ENCODE results near the gene KCNK15. TPM values are rescaled to one million over a fixed set of nuclear protein-coding genes. Genes with fewer than 3 reads are reported as not detected.
A peak's percentile ranks its signal among the peaks of the same experiment; 100 is the strongest.

The KCNK15 gene
- total RNA-seq, 1 donor from 2014 or later: not detected

DNA sequence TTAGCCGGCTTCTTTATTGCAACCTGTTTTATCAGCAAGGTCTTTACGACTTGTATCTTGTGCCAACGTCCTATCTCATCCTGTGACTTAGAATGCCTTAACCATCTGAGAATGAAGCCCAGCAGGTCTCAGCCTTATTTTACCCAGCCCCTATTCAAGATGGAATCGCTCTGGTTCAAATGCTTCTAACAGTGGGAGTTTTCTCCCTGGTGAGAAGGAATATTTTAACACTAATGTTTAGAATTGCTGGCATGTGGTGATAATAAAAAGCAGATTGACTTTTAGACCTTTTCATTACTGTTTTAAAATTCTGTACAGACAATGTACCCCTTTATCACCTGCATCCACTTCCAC is 9.9 kb upstream of the KCNK15 start:
- no peak for DNase-seq (ENCODE audit: low read depth)

DNA sequence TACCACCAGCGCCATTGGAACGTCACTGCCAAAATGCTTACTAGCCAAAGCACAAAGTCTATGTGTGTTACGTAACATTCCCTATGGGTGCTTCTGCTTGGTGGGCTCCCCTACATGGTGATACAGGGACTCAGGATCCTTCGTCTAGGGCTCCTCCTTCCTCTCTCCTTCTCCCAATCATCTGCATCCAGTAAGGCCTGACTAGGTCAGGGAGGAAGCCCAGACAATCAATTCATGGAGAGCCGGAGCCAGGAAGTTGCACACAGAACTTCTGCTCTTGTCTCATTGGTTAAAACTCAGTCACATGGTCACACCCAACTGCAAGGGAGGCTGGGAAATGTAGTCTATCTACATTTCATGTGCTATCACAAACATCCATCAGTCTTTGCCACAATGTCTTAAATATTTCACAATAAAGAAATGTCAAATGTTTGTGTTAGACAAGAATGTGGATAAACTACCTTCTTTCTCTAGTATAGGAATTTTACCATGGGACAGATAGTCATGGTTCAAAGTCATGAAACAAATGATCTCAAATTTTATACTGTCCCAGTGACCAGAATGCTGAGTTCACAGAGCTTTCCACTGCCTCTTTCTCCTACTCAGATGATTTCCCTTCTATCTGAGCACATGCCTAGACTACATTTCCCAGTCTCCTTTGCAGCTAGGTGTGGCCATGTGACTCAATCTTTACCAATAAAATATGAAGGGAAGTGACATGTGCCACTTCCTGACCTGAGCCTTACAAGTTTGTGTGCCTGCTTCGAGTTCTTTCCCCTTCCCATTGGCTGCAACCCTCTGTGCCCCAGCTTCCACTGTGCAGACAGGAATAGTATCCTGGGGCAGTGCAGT is 9.3 kb upstream of the KCNK15 start:
- peak; percentile 46 for DNase-seq (ENCODE audit: low read depth)

DNA sequence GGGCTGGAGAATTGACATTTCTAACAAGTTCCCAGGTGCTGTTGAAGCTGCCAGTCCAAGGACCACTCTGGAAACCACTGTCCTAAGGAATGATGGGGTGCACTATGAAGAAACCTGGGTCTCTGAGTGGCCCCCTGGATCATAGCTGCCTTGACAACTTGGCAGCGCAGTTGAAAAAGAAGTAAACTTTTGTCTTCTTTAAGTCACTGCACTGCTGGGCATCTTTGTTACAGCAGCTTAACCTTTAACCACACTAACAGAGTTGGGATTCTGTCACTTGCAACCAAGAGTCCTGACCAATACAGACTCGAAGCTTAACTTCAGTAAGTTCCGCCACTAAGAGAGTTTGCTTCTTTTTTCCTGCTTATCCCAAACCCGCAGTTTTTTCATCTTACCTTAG is 8.5 kb upstream of the KCNK15 start:
- no peak for DNase-seq (ENCODE audit: low read depth)

DNA sequence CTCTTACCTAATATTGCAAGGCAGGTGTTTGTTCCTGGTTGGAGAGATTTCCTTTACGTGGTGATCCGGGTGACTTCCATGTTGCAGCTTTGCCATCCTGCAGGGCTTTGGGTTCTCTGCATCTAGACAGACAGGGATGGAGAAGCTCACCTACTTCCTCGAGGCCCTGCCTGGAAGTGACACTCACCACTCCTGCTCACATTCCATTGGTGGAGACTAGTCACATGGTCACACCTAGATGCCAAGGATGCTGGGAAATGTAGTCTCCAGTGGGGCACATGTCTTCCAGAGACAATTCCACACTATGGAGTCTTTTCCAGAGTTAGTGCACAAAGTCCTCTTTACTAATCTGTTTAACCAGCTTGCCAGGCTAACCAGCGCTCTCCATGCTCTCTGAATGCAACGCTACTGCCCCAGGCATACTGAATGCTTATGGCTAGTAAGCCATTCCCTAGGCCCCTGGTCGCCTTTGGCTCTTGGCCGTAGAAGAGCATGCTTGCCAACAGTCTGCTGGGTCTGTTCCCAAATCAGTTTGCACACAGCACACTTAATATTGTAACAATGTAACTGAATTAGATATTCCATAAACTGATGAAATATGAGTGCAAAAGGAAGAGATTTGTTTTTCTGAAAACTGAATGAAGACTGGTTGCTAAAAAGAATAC is 6.7 kb upstream of the KCNK15 start:
- DNase-seq (ENCODE audit: low read depth): peak; percentile 42

DNA sequence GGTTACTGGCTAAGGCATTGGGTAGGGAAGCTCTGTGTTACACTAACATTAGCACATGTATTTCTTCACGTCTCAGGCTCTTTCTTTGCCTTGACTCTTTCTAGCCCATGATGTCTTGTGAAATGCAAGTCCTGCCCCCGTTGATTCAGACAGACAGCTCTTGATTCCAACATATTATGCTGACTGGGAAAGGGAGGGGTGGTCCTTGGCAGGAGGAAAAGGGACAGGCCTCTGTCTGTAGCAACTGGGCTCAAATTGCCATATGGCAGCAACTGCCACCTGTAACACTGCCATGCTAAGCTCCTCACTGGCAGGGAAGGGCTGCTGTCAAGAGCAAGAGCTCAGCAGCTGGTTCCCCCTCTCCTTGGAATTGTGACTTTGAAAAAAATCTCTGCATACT is 5.7 kb upstream of the KCNK15 start:
- no peak for DNase-seq (ENCODE audit: low read depth)

DNA sequence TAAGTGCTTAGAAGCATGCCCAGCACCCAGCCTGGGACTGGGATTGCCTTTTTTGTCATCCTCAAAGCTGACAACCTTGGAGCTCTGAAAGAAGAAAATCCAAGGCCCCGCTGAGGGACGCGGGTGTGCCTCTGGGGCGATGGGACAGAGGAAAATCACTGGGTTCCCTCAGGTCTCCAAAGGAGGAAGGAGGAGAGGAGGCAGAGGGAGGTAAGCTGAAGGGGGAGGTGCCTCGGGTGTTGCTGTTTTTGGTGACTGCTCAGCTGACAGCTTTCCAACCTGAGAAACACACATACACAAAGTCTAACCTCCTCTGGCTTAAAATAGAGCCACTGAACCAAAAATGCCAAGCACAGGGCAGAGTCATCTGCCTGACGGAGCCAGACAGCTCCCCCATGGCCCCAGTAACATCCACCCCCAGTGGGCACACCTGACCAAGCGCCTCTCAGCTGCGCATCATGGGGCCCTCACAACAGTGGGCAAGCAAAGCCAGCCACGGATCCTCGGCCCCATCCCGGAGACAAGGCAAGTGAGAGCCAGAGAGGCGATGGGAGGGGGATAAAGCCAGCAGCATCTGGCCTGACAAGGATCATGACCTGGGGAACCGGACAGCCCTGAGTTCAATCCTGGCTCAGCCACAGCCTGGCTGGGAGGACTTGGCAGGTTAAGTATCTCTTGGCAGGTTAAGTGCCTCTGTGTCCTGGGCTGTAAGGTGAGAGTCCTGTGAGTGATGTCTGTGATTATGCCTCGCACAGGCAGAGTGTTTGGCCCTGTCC is 3.2 kb upstream of the KCNK15 start:
- DNase-seq (ENCODE audit: low read depth): no peak

DNA sequence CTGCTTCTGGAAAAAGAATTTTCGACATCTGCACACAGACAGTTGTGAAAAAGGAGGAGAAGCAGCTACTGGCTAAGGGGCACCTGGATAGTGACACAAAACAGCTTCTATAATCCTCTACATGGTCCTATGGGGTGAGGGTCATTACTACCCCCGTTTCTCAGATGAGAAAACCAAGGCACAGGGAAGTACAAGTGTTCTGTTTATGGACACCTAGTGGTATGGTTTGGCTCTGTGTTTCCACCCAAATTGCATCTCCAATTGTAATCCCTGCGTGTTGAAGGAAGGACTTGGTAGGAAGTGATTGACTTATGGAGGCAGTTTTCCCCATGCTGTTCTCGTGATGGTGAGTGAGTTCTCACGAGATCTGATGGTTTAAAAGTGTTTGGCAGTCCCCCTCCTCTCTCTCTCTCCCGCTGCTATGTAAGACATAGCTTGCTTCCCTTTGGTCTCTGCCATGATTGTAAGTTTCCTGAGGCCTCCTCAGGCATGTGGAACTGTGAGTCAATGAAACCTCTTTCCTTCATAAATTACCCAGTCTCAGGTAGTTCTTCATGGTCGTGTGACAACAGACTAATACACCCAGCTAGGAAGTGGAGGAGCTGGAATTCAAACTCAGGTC is 2.5 kb upstream of the KCNK15 start:
- DNase-seq (ENCODE audit: low read depth): no peak

DNA sequence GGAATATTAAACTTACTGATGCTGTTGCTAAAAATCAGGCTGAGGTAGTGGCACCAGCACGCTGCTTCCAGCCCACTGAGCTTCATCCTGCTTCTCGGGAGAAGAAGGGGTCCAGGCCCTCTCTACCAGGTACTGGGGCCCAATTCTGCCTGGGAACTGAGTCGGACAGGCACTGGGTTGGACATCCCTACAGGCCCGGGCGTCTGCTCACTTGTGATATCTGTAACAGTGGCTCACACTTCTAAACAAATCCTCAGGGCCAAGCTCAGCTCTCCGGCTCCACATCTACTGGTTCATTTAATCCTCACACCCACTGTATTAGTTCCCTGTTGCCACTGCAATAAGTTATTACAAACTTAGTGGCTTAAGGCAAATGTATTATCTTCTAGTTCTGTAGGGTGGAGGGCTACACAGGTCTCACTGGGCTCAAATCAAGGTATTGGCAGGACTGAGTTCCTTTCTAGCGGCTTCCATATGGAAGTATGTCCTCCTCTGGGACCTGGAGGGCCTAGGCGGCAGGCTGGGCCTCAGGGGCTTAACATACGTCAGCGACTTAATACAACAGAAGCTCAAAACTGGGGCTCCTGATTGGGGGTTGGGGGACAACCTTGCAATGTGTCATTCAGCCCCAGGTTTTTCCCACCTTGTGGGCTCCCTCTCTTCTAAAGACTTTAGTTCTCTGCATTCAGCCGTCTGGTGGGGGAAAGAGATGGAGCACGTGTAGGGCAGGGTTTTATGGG is 1.6 kb upstream of the KCNK15 start:
- no peak for DNase-seq (ENCODE audit: low read depth)

DNA sequence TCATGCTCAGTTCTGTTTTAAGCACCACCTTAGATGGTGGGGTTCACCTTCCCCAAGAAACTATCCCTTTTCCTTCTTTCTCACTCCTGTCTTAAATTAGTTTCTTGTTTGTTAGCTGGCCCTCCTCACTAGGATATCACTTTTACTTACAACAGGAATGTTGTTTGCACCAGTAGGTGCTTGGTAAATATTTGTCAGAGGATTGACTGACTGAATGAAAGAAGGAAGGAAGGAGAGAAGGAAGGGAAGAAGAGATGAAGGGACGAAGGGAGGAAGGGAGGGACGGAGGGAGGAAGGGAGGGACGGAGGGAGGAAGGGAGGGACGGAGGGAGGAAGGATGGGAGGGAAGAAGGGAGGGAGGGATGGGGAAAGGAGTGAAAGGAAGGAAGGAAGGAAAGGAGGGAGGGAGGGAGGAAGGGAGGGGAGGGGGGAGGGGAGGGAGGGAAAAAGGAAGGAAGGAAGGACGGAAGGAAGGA is 505 bp upstream of the KCNK15 start:
- no peak for DNase-seq (ENCODE audit: low read depth)

DNA sequence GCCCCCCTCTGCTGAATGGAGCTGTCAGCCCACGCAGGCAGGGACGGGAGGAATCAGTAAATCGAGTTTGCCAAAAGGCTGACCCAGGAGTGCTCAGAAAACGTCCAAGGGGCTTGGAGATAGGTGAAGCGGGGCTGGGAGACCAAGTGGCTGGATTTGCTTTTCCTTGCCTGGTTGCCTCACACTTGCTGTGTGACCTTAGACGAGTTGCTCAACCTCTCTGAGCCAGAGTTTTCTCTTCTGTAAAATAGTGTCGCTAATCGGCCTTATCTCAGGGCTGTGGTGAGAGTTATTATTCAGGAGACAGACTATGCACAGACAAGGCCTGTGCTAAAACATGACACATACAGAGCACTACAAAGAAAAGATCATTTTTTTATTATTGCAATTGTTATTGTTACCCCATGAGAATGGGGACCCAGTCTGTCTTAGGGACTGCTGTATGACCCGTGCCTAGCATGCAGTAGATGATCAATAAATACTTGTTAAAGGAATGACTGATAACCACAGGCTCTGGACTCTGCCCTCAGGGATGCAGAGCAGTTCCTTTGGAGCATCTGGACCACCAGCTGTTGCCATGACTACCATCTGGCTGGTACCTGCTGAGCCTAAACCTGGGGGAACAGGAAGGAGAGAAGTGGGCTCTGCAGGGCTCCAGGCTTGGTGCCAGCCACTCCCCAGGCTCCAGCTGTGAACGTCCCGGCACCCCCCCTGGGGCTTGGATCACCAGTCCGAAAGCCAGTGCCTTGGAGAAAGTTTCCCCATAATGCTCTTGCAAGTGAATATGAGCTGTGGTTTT is 901 bp downstream of the KCNK15 start:
- no peak for DNase-seq (ENCODE audit: low read depth)

DNA sequence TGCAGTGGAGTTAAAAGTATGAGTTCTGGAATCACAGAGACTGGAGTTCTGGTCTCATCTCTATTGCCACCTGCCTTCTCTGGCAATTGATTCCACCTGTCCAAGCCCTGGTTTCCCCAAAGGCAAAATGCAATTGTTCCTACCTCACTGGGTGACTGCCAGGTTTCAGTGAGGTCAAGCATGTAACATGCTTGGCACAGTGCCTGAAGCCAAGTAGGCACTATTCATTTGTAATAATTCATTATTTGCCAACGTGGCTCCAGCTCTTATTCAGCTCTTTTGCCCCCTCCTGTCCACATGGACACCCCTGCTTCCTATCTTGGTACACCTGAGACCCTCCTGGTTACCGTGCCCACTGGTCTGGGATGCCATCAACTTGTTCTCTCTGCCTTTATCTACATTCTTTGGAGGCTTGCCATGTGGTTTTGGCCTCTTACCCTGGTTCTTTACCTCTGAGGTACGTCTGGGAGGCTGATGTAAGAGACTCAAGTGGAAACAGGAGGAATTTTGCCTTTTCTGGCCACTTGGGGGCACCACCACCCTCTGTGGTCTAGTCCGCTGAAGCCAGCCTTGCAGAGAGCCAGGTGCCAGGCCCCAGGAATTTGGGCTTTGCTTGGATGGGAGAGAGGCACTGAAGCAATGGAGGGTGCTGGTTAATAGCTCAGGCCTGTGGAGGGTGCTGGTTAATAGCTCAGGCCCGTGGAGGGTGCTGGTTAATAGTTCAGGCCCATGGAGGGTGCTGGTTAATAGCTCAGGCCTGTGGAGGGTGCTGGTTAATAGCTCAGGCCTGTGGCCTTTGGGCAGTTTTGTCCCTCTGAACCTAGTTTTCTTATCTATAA is 1.7 kb downstream of the KCNK15 start:
- peak; percentile 79 for DNase-seq (ENCODE audit: low read depth)

DNA sequence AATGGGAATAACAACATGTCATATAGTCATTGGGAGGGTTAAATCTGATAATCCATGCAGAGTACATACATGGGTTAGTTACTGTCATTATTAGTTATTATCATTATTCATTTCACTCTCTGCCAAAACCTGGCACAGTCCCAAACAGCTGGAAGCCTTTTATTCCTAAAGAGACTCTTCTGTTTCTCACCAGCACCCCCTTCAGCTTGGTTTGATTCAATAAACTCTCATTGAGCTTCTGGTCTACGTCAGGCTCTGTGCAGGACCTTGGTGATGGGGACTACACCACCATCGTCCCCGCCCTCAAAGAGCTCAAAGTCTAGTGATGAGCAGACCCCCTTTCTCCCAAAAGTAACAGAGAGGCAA is 2.3 kb downstream of the KCNK15 start:
- DNase-seq (ENCODE audit: low read depth): no peak

DNA sequence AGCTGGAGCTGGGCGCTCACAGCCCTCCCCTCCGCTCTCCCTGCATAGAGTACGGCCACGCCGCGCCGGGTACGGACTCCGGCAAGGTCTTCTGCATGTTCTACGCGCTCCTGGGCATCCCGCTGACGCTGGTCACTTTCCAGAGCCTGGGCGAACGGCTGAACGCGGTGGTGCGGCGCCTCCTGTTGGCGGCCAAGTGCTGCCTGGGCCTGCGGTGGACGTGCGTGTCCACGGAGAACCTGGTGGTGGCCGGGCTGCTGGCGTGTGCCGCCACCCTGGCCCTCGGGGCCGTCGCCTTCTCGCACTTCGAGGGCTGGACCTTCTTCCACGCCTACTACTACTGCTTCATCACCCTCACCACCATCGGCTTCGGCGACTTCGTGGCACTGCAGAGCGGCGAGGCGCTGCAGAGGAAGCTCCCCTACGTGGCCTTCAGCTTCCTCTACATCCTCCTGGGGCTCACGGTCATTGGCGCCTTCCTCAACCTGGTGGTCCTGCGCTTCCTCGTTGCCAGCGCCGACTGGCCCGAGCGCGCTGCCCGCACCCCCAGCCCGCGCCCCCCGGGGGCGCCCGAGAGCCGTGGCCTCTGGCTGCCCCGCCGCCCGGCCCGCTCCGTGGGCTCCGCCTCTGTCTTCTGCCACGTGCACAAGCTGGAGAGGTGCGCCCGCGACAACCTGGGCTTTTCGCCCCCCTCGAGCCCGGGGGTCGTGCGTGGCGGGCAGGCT is 4.6 kb downstream of the KCNK15 start:
- DNase-seq (ENCODE audit: low read depth): no peak

DNA sequence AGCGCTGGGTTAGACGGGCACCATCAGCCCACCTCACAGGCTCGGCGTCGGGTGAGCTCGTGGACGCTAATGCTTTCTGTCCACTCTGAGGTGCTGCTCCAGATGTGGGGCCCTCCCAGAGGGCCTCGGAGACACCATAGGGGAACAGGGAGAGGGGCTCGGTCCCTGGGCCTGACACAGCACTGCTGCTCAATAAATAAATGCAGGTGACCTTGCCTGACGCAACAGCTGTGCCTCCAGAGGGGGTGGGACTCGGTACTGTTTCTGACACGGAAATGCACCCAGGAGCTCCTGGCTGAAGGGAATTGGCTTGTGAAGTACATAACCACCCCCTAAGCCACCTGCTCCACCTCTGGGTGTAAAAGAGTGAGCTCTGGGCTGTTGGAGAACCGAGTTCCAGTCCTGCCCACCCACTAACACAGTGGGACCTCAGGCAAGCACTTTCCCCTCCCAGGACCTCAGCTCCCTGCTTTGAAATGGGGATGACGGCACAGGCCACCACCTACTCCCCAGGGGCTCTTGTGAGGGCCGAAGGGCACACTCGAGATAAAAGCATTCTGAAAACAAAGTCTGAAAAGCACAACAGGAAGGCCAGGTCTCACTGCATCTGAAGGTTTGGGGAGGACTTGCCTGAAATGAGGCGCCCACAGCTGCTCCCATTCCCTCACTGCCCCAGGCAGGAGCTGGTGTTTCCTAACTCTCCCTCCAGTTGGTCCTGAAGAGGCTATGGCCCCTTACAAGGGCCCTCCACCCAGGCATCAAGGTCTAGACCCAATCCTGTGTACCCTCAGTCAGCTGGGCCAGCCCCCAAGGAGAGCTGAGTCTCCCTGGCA is 6.7 kb downstream of the KCNK15 start:
- DNase-seq (ENCODE audit: low read depth): no peak

DNA sequence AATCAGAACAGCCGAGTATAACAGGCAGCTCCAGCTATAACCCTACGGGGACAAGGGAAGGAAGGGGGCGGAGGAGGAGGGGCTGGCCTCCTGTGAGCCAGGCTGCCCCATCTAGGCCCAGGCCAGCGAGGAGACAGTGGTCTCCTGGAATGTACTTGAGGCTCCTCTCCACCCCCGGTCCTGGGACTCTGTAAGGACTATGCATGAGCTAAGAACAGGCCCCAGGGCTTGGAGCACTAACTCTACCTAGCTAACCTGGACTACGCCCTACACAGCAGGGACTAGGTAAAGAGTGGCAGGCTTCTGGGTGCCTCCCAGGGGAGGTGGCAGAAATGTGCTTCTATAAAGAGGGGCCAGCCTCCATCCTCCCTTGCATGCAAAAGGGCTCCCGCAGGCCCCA is 8.9 kb downstream of the KCNK15 start:
- DNase-seq (ENCODE audit: low read depth): no peak

DNA sequence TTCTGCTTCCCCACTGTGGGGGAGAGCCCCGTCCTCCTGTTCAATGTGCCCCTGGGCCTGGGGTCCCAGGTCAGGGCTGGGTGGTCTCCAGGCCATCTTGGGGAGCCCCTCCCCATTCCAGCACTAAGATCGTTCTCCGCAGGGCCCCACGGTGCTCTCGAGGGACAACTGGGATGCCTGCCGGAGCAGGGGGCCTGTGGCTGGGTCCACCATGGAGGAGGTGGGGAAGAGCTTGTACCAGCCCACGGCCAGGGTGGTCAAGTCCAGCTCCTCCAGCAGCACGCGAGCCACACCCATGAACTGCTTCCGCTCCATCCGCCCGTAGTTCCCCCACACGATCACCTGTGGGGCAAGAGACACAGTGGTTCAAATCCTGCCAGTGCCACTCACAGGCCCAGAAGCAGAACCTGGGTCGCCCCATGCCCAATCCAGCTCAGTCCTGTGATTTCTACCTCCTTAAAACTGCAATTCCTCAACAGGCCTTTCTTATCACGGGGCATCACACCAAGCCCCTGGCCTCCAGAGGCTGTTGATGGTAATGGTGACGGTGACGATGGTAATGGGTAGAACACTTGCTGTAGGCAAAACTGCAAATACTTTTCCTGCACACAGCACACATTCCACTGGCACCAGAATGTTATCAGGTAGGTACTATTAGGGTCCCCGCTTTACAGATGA is 10.5 kb downstream of the KCNK15 start:
- DNase-seq (ENCODE audit: low read depth): no peak

DNA sequence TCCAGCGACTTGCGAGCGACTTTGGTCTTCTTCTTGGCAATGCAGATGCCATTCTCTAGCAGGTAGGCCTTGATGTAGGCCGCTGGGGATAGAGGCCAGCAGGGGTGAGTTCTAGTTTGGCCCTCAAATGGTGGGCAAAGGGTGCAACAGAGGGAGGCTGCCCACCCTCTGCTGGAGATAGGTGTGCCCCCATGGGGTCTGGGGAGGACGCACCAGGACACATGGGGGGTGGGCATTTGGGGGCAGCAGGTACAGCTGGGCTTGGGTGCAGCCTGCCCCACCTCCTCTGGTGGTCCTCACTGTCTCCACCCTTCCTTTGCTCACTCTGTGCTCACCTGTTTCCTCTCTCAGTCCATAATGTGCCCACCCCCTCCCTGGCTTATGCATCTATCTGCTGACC is 11.3 kb downstream of the KCNK15 start:
- no peak for DNase-seq (ENCODE audit: low read depth)

All from myocyte (in vitro differentiated cells).